Mesenchymal stem cell (in vitro differentiated cells and primary cell): ENCODE measurements around the gene FBXW4.

Experiments used
- DNase-seq: peaks from one replicate; pipeline ENCODE4 v3.0.0-alpha.2; 2013
- H2AFZ ChIP-seq: one replicate; pipeline ENCODE4 v1.6.1; 2013; ENCODE audit warnings: low read depth, mild to moderate bottlenecking, control low read depth, inconsistent platforms, low read length, moderate library complexity
- H2AK5ac ChIP-seq: 2 replicates; pipeline ENCODE4 v1.6.1; 2013; ENCODE audit warnings: low read length, moderate library complexity, mild to moderate bottlenecking, inconsistent platforms; ENCODE audit not compliant: severe bottlenecking
- H2BK120ac ChIP-seq: one replicate; pipeline ENCODE4 v1.6.1; 2013; ENCODE audit warnings: low read depth, mild to moderate bottlenecking, inconsistent platforms, low read length, moderate library complexity
- H2BK12ac ChIP-seq, 2 experiments: one replicate each; pipeline ENCODE4 v1.6.1; 2013; ENCODE audit warnings: inconsistent platforms in 2 of 2, low read length in 2 of 2, mild to moderate bottlenecking in 2 of 2, moderate library complexity in 2 of 2, control low read depth in 1 of 2
- H2BK15ac ChIP-seq: one replicate; pipeline ENCODE4 v1.6.1; 2013; ENCODE audit warnings: mild to moderate bottlenecking, low read depth, inconsistent platforms; ENCODE audit not compliant: poor library complexity, severe bottlenecking
- H2BK5ac ChIP-seq: 2 replicates; pipeline ENCODE4 v1.6.1; 2013; ENCODE audit warnings: low read depth, mild to moderate bottlenecking, low read length, control low read depth, inconsistent platforms; ENCODE audit not compliant: poor library complexity, severe bottlenecking
- H3K14ac ChIP-seq, 2 experiments: one replicate each; pipeline ENCODE4 v1.6.1; 2013; ENCODE audit warnings: inconsistent platforms in 2 of 2, low read length in 2 of 2, control low read depth in 1 of 2, mild to moderate bottlenecking in 1 of 2, moderate library complexity in 1 of 2
- H3K18ac ChIP-seq, 2 experiments: one replicate each; pipeline ENCODE4 v1.6.1; 2013; ENCODE audit warnings: inconsistent platforms in 2 of 2, low read length in 2 of 2, control low read depth in 1 of 2, low read depth in 1 of 2, mild to moderate bottlenecking in 1 of 2
- H3K23ac ChIP-seq, 2 experiments: one replicate each; pipeline ENCODE4 v1.6.1; 2013; ENCODE audit warnings: inconsistent platforms in 2 of 2, low read length in 2 of 2, mild to moderate bottlenecking in 2 of 2, moderate library complexity in 2 of 2, control low read depth in 1 of 2
- H3K27ac ChIP-seq: 2 replicates; pipeline ENCODE4 v1.5.1; 2013; ENCODE audit warnings: mild to moderate bottlenecking, moderate library complexity, low read length, control low read depth, inconsistent platforms; ENCODE audit not compliant: poor library complexity, severe bottlenecking
- H3K27me3 ChIP-seq, 2 experiments: 2 replicates each; pipeline versions ENCODE4 v1.6.1 to v1.7.0; 2013; ENCODE audit warnings: low read length in 2 of 2, mild to moderate bottlenecking in 2 of 2, moderate library complexity in 2 of 2, control low read depth in 1 of 2, inconsistent platforms in 1 of 2; ENCODE audit not compliant: control insufficient read depth in 1 of 2, insufficient read depth in 1 of 2
- H3K36me3 ChIP-seq, 2 experiments: 2 replicates each; pipeline versions ENCODE4 v1.6.1 to v1.7.0; 2013; ENCODE audit warnings: low read length in 2 of 2, control low read depth in 1 of 2, inconsistent platforms in 1 of 2, low read depth in 1 of 2, mild to moderate bottlenecking in 1 of 2; ENCODE audit not compliant: insufficient read depth in 2 of 2, control insufficient read depth in 1 of 2
- H3K4ac ChIP-seq, 2 experiments: one replicate each; pipeline ENCODE4 v1.6.1; 2013; ENCODE audit warnings: inconsistent platforms in 2 of 2, low read length in 2 of 2, mild to moderate bottlenecking in 2 of 2, moderate library complexity in 2 of 2, control low read depth in 1 of 2, low read depth in 1 of 2
- H3K4me1 ChIP-seq: 2 replicates; pipeline ENCODE4 v1.6.1; 2013; ENCODE audit warnings: low read depth, low read length, control low read depth; ENCODE audit not compliant: control insufficient read depth, insufficient read depth
- H3K4me2 ChIP-seq: 2 replicates; pipeline ENCODE4 v1.6.1; 2013; ENCODE audit warnings: low read length, mild to moderate bottlenecking, inconsistent platforms; ENCODE audit not compliant: poor library complexity, severe bottlenecking
- H3K4me3 ChIP-seq, 2 experiments: 2 replicates each; pipeline versions ENCODE4 v1.5.1 to v1.7.0; 2013; ENCODE audit warnings: low read length in 2 of 2, mild to moderate bottlenecking in 2 of 2, control low read depth in 1 of 2, low read depth in 1 of 2; ENCODE audit not compliant: insufficient read depth in 1 of 2
- H3K79me1 ChIP-seq: replicated peaks from 2 replicates; pipeline ENCODE4 v1.6.1; 2013; ENCODE audit warnings: mild to moderate bottlenecking, control low read depth, low read length, inconsistent platforms; ENCODE audit not compliant: poor library complexity, severe bottlenecking
- H3K9ac ChIP-seq: 2 replicates; pipeline ENCODE4 v1.7.0; 2013; ENCODE audit warnings: mild to moderate bottlenecking, low read length, moderate library complexity
- H3K9me3 ChIP-seq: 2 replicates; pipeline ENCODE4 v1.7.0; 2013; ENCODE audit warnings: mild to moderate bottlenecking, low read length; ENCODE audit not compliant: control insufficient read depth
- H4K8ac ChIP-seq: one replicate; pipeline ENCODE4 v1.6.1; 2013; ENCODE audit warnings: inconsistent platforms, mild to moderate bottlenecking, low read length, moderate library complexity
- H4K91ac ChIP-seq: one replicate; pipeline ENCODE4 v1.6.1; 2013; ENCODE audit warnings: mild to moderate bottlenecking, low read length, inconsistent platforms
- WGBS: methylation state at CpG from one replicate; pipeline ENCODE4 v1.1.7; 2013; ENCODE audit warnings: mixed read lengths; 5-methylcytosine and 5-hydroxymethylcytosine counted together

FBXW4 gene

GRCh38 chr10:101617102-101617823 is 77.7 kb downstream of the FBXW4 start:
- Histone ChIP-seq H3K4me1 (peaks cover 8% of the 10 kb centered on the region), H4K8ac (no peak overlapping the region), H3K14ac (no peak overlapping the region), H3K27ac (no peak overlapping the region), H3K4me2 (no peak overlapping the region), H3K4me3 (no peak overlapping the region), H3K23ac (no peak overlapping the region), H3K9me3 (no peaks in the 10 kb centered on the region), H3K27me3 (no peaks in the 10 kb centered on the region), H2BK15ac (no peak overlapping the region), H3K36me3 (peaks cover 48 to 53% of the 10 kb centered on the region in 2 experiments), H2BK120ac (no peak overlapping the region), H3K4ac (no peak overlapping the region), H2AFZ (no peak overlapping the region), H2AK5ac (no peak overlapping the region), H2BK5ac (no peak overlapping the region), H3K79me1 (peaks cover 7% of the 10 kb centered on the region), H4K91ac (no peak overlapping the region), H2BK12ac (no peak overlapping the region), H3K9ac (no peak overlapping the region), H3K18ac (no peak overlapping the region)
- DNase-seq: no peak
- 91% methylated on average over 8 of the region's 8 CpGs for WGBS

- Histone ChIP-seq H3K4me2 (no peak overlapping the region), H2BK5ac (no peak overlapping the region), H3K4me3 (no peak overlapping the region), H3K36me3 (peaks cover 52 to 54% of the 10 kb centered on the region in 2 experiments), H3K4ac (no peak overlapping the region), H2BK12ac (no peak overlapping the region), H4K8ac (no peak overlapping the region), H3K27ac (no peak overlapping the region), H2BK120ac (no peak overlapping the region), H3K23ac (no peak overlapping the region), H3K14ac (no peak overlapping the region), H2AK5ac (no peak overlapping the region), H4K91ac (no peak overlapping the region), H3K27me3 (no peaks in the 10 kb centered on the region), H2BK15ac (no peak overlapping the region), H3K9me3 (no peaks in the 10 kb centered on the region), H3K18ac (no peak overlapping the region), H3K79me1 (peaks cover 7% of the 10 kb centered on the region), H2AFZ (no peak overlapping the region), H3K4me1 (peaks cover 8% of the 10 kb centered on the region), H3K9ac (no peak overlapping the region)
- no peak for DNase-seq
- WGBS: 89% methylated on average over 9 of the region's 9 CpGs
These were observed 78.4 kb downstream of the FBXW4 start for GRCh38 chr10:101616415-101617101.

GRCh38 chr10:101615525-101616116 is 79.3 kb downstream of the FBXW4 start:
- no peak for DNase-seq
- H3K27me3 ChIP-seq: no peaks in the 10 kb centered on the region
- no peak overlapping the region for H2BK5ac ChIP-seq
- H3K79me1 ChIP-seq: peaks cover 10% of the 10 kb centered on the region
- H3K9me3 ChIP-seq: no peaks in the 10 kb centered on the region
- H2BK15ac ChIP-seq: no peak overlapping the region
- peaks cover 10% of the 10 kb centered on the region for H3K4me1 ChIP-seq
- no peak overlapping the region for H2AK5ac ChIP-seq
- no peak overlapping the region for H3K18ac ChIP-seq
- no peak overlapping the region for H3K23ac ChIP-seq
- H3K4me2 ChIP-seq: no peak overlapping the region
- no peak overlapping the region for H3K4me3 ChIP-seq
- H3K27ac ChIP-seq: no peak overlapping the region
- no peak overlapping the region for H3K4ac ChIP-seq
- no peak overlapping the region for H3K14ac ChIP-seq
- no peak overlapping the region for H3K9ac ChIP-seq
- H2AFZ ChIP-seq: no peak overlapping the region
- H2BK12ac ChIP-seq: no peak overlapping the region
- no peak overlapping the region for H4K91ac ChIP-seq
- H2BK120ac ChIP-seq: no peak overlapping the region
- WGBS: 92% methylated on average over 5 of the region's 5 CpGs
- H3K36me3 ChIP-seq: peaks cover 53 to 57% of the 10 kb centered on the region in 2 experiments
- no peak overlapping the region for H4K8ac ChIP-seq
